IPS-15b (cell line): Measurements from ENCODE around the gene GGA2.
"Not testable (repeated sequence)": the region's sequence is repeated elsewhere in the genome, so short reads cannot be mapped to it uniquely, and the experiment has no call there.

ENCODE experiments used
- H3K27me3 ChIP-seq: one replicate; pipeline ENCODE4 v1.6.1; 2013; ENCODE audit warnings: low read length; ENCODE audit not compliant: control insufficient read depth, insufficient read depth
- H3K36me3 ChIP-seq: one replicate; pipeline ENCODE4 v1.6.1; 2013; ENCODE audit warnings: low read length; ENCODE audit not compliant: control insufficient read depth, insufficient read depth
- H3K4me1 ChIP-seq: one replicate; pipeline ENCODE4 v1.6.1; 2013; ENCODE audit warnings: mild to moderate bottlenecking, low read length; ENCODE audit not compliant: control insufficient read depth, insufficient read depth
- H3K4me3 ChIP-seq: one replicate; pipeline ENCODE4 v1.5.1; 2013; ENCODE audit warnings: low read depth, low read length
- H3K9ac ChIP-seq: one replicate; pipeline ENCODE4 v1.6.1; 2013; ENCODE audit warnings: low read depth, mild to moderate bottlenecking, low read length
- H3K9me3 ChIP-seq: one replicate; pipeline ENCODE4 v1.6.1; 2013; ENCODE audit warnings: mild to moderate bottlenecking, low read length; ENCODE audit not compliant: control insufficient read depth, insufficient read depth

The GGA2 gene

DNA sequence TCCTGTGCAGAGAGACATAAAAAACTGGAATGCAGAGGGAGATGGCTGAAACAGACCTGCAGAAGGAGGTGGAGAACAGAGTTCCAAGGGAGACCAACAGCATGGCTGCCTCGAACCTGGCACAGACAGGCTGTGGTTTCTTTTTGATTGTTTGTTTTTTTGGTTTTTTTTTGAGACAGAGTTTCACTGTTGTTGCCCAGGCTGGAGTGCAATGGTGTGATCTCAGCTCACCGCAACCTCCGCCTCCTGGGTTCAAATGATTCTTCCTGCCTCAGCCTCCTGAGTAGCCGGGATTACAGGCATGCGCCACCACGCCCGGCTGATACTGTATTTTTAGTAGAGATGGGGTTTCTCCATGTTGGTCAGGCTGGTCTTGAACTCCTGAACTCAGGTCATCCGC is 26.8 kb downstream of the GGA2 start:
- H3K9me3 ChIP-seq, H3K9ac ChIP-seq, H3K4me3 ChIP-seq, H3K27me3 ChIP-seq, H3K4me1 ChIP-seq: not testable (repeated sequence)
- peaks cover 88% of the 10 kb centered on the region for H3K36me3 ChIP-seq

GRCh38 chr16:23482778-23483177 is 27.5 kb downstream of the GGA2 start:
- Histone ChIP-seq H3K36me3 (peaks cover 85% of the 10 kb centered on the region), H3K4me3 (no peak overlapping the region), H3K9ac (no peak overlapping the region), H3K4me1 (no peaks in the 10 kb centered on the region), H3K9me3 (no peaks in the 10 kb centered on the region), H3K27me3 (no peaks in the 10 kb centered on the region)

DNA sequence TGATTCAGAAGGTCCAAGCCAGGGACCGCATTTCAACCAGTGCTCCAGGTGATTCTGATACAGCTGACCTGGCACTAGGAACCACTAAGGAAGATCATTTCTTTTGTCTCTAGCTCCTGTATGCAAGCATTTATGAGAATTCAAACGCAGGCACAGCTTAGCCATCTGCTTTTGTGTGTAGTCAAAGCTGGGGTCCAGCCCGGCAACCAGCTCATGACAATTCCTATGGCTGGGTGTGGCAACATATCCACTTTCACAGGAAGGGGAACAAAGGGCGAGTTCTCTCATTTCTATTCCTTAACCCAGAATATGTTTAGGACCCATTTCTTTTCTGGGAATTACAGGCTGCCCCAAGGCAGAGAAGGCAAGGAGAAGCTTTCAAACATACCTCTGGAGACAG is 30.0 kb downstream of the GGA2 start:
- Histone ChIP-seq H3K9ac (no peak overlapping the region), H3K36me3 (peaks cover 70% of the 10 kb centered on the region), H3K27me3 (no peaks in the 10 kb centered on the region), H3K4me3 (no peak overlapping the region), H3K9me3 (no peaks in the 10 kb centered on the region), H3K4me1 (no peaks in the 10 kb centered on the region)

- Histone ChIP-seq H3K4me1 (no peaks in the 10 kb centered on the region), H3K27me3 (no peaks in the 10 kb centered on the region), H3K36me3 (peaks cover 69% of the 10 kb centered on the region), H3K9me3 (no peaks in the 10 kb centered on the region), H3K9ac (no peak overlapping the region), H3K4me3 (no peak overlapping the region)
These were observed 31.2 kb downstream of the GGA2 start for GRCh38 chr16:23479138-23479537.

DNA sequence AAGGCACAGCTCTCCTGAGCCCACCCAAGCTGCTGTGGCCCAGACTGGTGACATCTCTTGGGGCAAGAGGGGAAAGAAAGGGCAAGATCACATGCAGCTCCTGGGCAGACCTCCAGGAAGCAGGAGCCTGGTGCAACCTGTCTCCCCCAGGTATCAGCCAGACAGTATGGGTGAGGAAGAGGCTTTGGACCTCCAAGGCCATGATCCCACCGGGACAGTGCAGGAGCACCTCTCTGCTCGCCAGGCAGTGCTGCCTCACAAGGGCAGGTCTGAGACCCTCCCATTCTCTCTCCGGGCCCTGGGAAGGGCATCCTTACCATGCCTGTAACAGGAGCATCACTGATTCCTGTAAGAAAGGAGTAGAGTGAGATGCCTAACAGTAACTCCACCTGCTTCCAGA is 31.7 kb downstream of the GGA2 start:
- Histone ChIP-seq H3K4me3 (no peak overlapping the region), H3K9ac (no peak overlapping the region), H3K9me3 (no peaks in the 10 kb centered on the region), H3K36me3 (peaks cover 67% of the 10 kb centered on the region), H3K27me3 (no peaks in the 10 kb centered on the region), H3K4me1 (no peaks in the 10 kb centered on the region)

GRCh38 chr16:23476289-23476688 is 34.0 kb downstream of the GGA2 start:
- H3K4me3 ChIP-seq: no peak overlapping the region
- peaks cover 49% of the 10 kb centered on the region for H3K36me3 ChIP-seq
- H3K9ac ChIP-seq: no peak overlapping the region
- no peaks in the 10 kb centered on the region for H3K4me1 ChIP-seq
- no peaks in the 10 kb centered on the region for H3K9me3 ChIP-seq
- no peaks in the 10 kb centered on the region for H3K27me3 ChIP-seq

DNA sequence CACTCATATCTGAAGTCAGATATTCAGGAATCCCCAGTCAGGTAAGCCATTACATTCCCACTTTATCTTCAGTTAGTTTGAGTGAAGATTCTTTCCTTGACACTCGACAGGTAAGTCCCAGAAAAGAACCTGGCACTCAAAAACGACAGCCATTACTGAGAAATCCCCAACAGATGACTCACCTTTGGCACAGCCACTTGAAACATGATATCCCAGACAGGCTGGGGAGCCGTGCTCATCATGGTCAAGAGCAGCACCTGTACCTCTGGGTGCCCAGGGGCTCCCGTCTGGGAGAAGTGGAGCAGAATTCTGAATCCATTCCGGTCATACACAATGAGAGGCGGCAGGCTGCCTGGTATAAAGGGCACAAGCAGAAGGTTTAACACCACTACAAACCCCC is 40.5 kb downstream of the GGA2 start:
- Histone ChIP-seq H3K27me3 (no peaks in the 10 kb centered on the region), H3K4me3 (no peak overlapping the region), H3K36me3 (peaks cover 26% of the 10 kb centered on the region), H3K4me1 (no peaks in the 10 kb centered on the region), H3K9ac (no peak overlapping the region), H3K9me3 (no peaks in the 10 kb centered on the region)

- peaks cover 22% of the 10 kb centered on the region for H3K36me3 ChIP-seq
- no peaks in the 10 kb centered on the region for H3K9me3 ChIP-seq
- no peak overlapping the region for H3K4me3 ChIP-seq
- no peak overlapping the region for H3K9ac ChIP-seq
- H3K27me3 ChIP-seq: no peaks in the 10 kb centered on the region
- H3K4me1 ChIP-seq: no peaks in the 10 kb centered on the region
These were observed 44.0 kb downstream of the GGA2 start for GRCh38 chr16:23466162-23466885.

GRCh38 chr16:23465179-23465578 is 45.1 kb downstream of the GGA2 start:
- Histone ChIP-seq H3K27me3 (no peaks in the 10 kb centered on the region), H3K4me3 (no peak overlapping the region), H3K4me1 (no peaks in the 10 kb centered on the region), H3K9ac (no peak overlapping the region), H3K9me3 (no peaks in the 10 kb centered on the region), H3K36me3 (peaks cover 22% of the 10 kb centered on the region)

DNA sequence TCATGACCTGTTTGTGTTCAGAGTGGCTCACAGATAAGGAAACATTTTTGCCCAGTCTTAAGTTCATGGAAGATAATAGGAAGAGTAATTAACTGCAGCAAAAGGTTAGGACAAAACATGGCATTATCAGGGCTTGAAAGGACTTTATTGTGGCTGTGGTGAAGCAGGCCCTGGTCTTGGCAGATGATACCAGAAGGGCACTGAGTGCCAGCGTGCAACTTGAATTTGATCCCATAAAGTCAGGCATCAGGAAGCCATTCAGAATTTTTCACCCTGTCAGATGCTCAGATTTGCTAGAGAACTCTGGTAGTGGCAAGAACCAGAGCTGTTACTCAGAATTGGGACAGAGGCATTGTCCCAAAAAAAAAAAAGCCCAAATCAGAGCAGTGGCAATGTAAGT is 46.1 kb downstream of the GGA2 start:
- no peaks in the 10 kb centered on the region for H3K9me3 ChIP-seq
- no peaks in the 10 kb centered on the region for H3K4me1 ChIP-seq
- no peaks in the 10 kb centered on the region for H3K27me3 ChIP-seq
- H3K9ac ChIP-seq: no peak overlapping the region
- H3K4me3 ChIP-seq: no peak overlapping the region
- peaks cover 16% of the 10 kb centered on the region for H3K36me3 ChIP-seq

- not testable (repeated sequence) for H3K9ac ChIP-seq, H3K36me3 ChIP-seq, H3K27me3 ChIP-seq, H3K9me3 ChIP-seq, H3K4me1 ChIP-seq, H3K4me3 ChIP-seq
These were observed 47.3 kb downstream of the GGA2 start for GRCh38 chr16:23462994-23463393.

- H3K9me3 ChIP-seq: no peaks in the 10 kb centered on the region
- no peaks in the 10 kb centered on the region for H3K4me1 ChIP-seq
- H3K27me3 ChIP-seq: no peaks in the 10 kb centered on the region
- no peak overlapping the region for H3K9ac ChIP-seq
- H3K4me3 ChIP-seq: peak overlapping the region; percentile 99
- H3K36me3 ChIP-seq: no peaks in the 10 kb centered on the region
These were observed 56.8 kb downstream of the GGA2 start for GRCh38 chr16:23453338-23454052.
